A549 (cell line): ENCODE results near the gene ACVR2A. TPM values are rescaled to one million over a fixed set of nuclear protein-coding genes. Genes with fewer than 3 reads are reported as not detected.

Experiments used
- ATAC-seq, 2 experiments: fragments of 200-7000 bp in 1 of 2; fragments of >200 bp in 1 of 2; cut with Nextera tagmentation in 1 of 2; cut with Tn5 transposase in 1 of 2; 3 replicates each; pipeline versions ENCODE4 v1.8.0 to v1.9.1; 2018 to 2020; ENCODE audit warnings: mild to moderate bottlenecking in 1 of 2, moderate library complexity in 1 of 2
- CTCF ChIA-PET: fragments of 300-600 bp; sonication (Branson Sonifier 250); formaldehyde crosslinking; extraction: SDS; loops from one replicate; lab custom pipeline; 2021; ENCODE audit warnings: antibody characterized with exemption, inconsistent platforms; lab: Yijun Ruan, JAX
- POLR2A ChIA-PET: fragments of 350-600 bp; formaldehyde crosslinking; extraction: SDS; loops from one replicate; lab custom pipeline; 2021; ENCODE audit warnings: antibody characterized with exemption, inconsistent platforms; lab: Yijun Ruan, JAX
- DNase-seq, 2 experiments: peaks; one replicate each; pipeline versions ENCODE4 v3.0.0 to v3.0.0-alpha.2; 2011 to 2016; ENCODE audit warnings: low read depth in 1 of 2, low spot score in 1 of 2
- FAIRE-seq: peaks from 2 replicates; lab custom pipeline; 2011; peaks lifted over from hg19 to GRCh38; lab: Jason Lieb, UNC
- H3K27ac ChIP-seq, 2 experiments: fragments of >200 bp; sonication (Bioruptor Twin); formaldehyde crosslinking; 3 replicates each; pipeline ENCODE4 v1.5.1; 2016 to 2017
- H3K4me1 ChIP-seq: fragments of >200 bp; sonication (Bioruptor Twin); formaldehyde crosslinking; 3 replicates; pipeline ENCODE4 v1.6.1; 2016
- H3K4me2 ChIP-seq: fragments of >200 bp; sonication (Bioruptor Twin); formaldehyde crosslinking; 3 replicates; pipeline ENCODE4 v1.6.1; 2016
- H3K4me3 ChIP-seq: fragments of >200 bp; sonication (Bioruptor Twin); formaldehyde crosslinking; 3 replicates; pipeline ENCODE4 v1.5.1; 2016
- H3K9me3 ChIP-seq: fragments of >200 bp; sonication (Bioruptor Twin); formaldehyde crosslinking; 3 replicates; pipeline ENCODE4 v1.6.1; 2016
- BHLHE40 ChIP-seq: IDR thresholded peaks from 2 replicates; pipeline ENCODE4 v1.6.1; 2012; ENCODE audit warnings: low read depth, low read length, inconsistent platforms
- CTCF ChIP-seq: fragments of >200 bp; sonication (Bioruptor Twin); formaldehyde crosslinking; IDR thresholded peaks from 3 replicates; pipeline ENCODE4 v1.5.1; 2016
- EHF ChIP-seq: fragments of 250-450 bp; sonication (Bioruptor Pico); IDR thresholded peaks from 2 replicates; pipeline ENCODE4 v1.5.0; 2020; ENCODE audit warnings: mild to moderate bottlenecking
- FOSB ChIP-seq: fragments of 250-450 bp; sonication (Bioruptor Pico); IDR thresholded peaks from 2 replicates; pipeline ENCODE4 v1.5.0; 2020; ENCODE audit warnings: mild to moderate bottlenecking, moderate library complexity
- HEYL ChIP-seq: fragments of 250-450 bp; sonication (Bioruptor Pico); IDR thresholded peaks from 2 replicates; pipeline ENCODE4 v1.8.0; 2021; ENCODE audit warnings: mild to moderate bottlenecking, moderate library complexity
- HOXA7 ChIP-seq: fragments of 250-450 bp; sonication (Bioruptor Pico); IDR thresholded peaks from 2 replicates; pipeline ENCODE4 v1.5.0; 2020; ENCODE audit warnings: mild to moderate bottlenecking, moderate library complexity
- HOXB13 ChIP-seq: fragments of 250-450 bp; sonication (Bioruptor Pico); IDR thresholded peaks from 2 replicates; pipeline ENCODE4 v1.5.0; 2020; ENCODE audit warnings: low read depth, mild to moderate bottlenecking, moderate library complexity
- MYC ChIP-seq: IDR thresholded peaks from 2 replicates; pipeline ENCODE4 v1.6.1; 2012; ENCODE audit warnings: mild to moderate bottlenecking, inconsistent platforms, low read length, improper control_type of control experiment, borderline replicate concordance
- NPAS2 ChIP-seq: fragments of 250-450 bp; sonication (Bioruptor Pico); IDR thresholded peaks from 2 replicates; pipeline ENCODE4 v1.8.0; 2022; ENCODE audit warnings: mild to moderate bottlenecking, moderate library complexity, borderline replicate concordance
- RAD21 ChIP-seq, 2 experiments: fragments of >200 bp in 1 of 2; sonication (Bioruptor Twin) in 1 of 2; formaldehyde crosslinking in 1 of 2; IDR thresholded peaks in 1 of 2; conservative IDR thresholded peaks in 1 of 2; 2 replicates in 1 of 2; 3 replicates in 1 of 2; pipeline ENCODE4 v1.6.1; 2012 to 2018; ENCODE audit warnings: inconsistent platforms in 1 of 2
- RCOR1 ChIP-seq: fragments of 150-350 bp; IDR thresholded peaks from 2 replicates; pipeline ENCODE4 v1.6.1; 2014; ENCODE audit warnings: antibody characterized with exemption, low read length, low read depth
- REST ChIP-seq: fragments of 200-600 bp; sonication (generic); IDR thresholded peaks from 2 replicates; pipeline ENCODE4 v1.6.1; 2016; ENCODE audit warnings: antibody characterized with exemption, mild to moderate bottlenecking, moderate library complexity
- RNF2 ChIP-seq: fragments of 200-600 bp; sonication (generic); IDR thresholded peaks from 2 replicates; pipeline ENCODE4 v1.6.1; 2016; ENCODE audit warnings: low read depth, mild to moderate bottlenecking, antibody characterized with exemption, moderate library complexity, borderline replicate concordance
- SMC3 ChIP-seq: fragments of >200 bp; sonication (Bioruptor Twin); formaldehyde crosslinking; IDR thresholded peaks from 3 replicates; pipeline ENCODE4 v1.6.1; 2018; ENCODE audit warnings: inconsistent platforms
- WGBS: methylation state at CpG from one replicate; pipeline ENCODE4 v1.1.6; 2017; ENCODE audit errors: missing lambda C conversion rate; 5-methylcytosine and 5-hydroxymethylcytosine counted together
- polyA plus RNA-seq, 4 experiments: library from polyadenylated mRNA; depleted of rRNA in 3 of 4; stranded (reverse); fragments of >200 nt; fragmentation: RNase III in 1 of 4; extraction: RNeasy Plus Mini Kit Qiagen cat#74134 plus additional on column Dnase treatment in 1 of 4; gene quantifications; 2 replicates in 3 of 4; 3 replicates in 1 of 4; pipeline ENCODE4 v1.2.3, GENCODE V29; 2011 to 2017

The ACVR2A gene
- polyA plus RNA-seq, 2 of the 4 experiments (the other 2 are of a cell fraction) = 2.6 to 5.7 TPM

- DNase-seq = peak in 1 of 2 experiments; percentile 37
- POLR2A ChIA-PET = no interaction called here
- no peak overlapping the region for H3K27ac ChIP-seq
- 0 out of 3 replicates have a peak, but pooled peaks cover 4% of the 10 kb centered on the region for H3K4me1 ChIP-seq
- peak; percentile 73 to 76 for ATAC-seq
- FAIRE-seq = no peak
- WGBS = 32% methylated on average over 3 of the region's 3 CpGs
- no peak overlapping the region for H3K4me2 ChIP-seq
- H3K9me3 ChIP-seq = no peaks in the 10 kb centered on the region
- H3K4me3 ChIP-seq = no peak overlapping the region
- CTCF ChIA-PET = interaction anchor here (0.6 to 1.0 kb wide), 9 partner anchors 48 to 1052 kb away, joined by 3 to 5 read pairs (median 3); no protein-coding TSS in a partner anchor
- no peak for TF ChIP-seq FOSB (CRISPR knock-in tag)
- peak; percentile 83 for TF ChIP-seq SMC3
- peak; percentile 89 for TF ChIP-seq CTCF
- peak; percentile 81 to 87 for TF ChIP-seq RAD21 (conservative IDR thresholded peaks at IDR 0.05 in 1 of 2, IDR thresholded peaks at IDR 0.05 in 1 of 2)
- TF ChIP-seq, all 56 proteins: peak for 3
Measured at GRCh38 chr2:147937744-147938349, 93.0 kb downstream of the ACVR2A start.

- CTCF ChIA-PET = no interaction called here
- no peak overlapping the region; the same call in 2 of the 3 replicates for H3K4me2 ChIP-seq
- H3K4me3 ChIP-seq = no peak overlapping the region
- H3K4me1 ChIP-seq = 0 out of 3 replicates have a peak, but pooled peaks cover 4% of the 10 kb centered on the region
- TF ChIP-seq RCOR1 (no peak), NPAS2 (CRISPR knock-in tag) (no peak), HEYL (CRISPR knock-in tag) (no peak), HOXB13 (CRISPR knock-in tag) (no peak), BHLHE40 (no peak), MYC (no peak)
- ATAC-seq (no peak), DNase-seq (no peak), FAIRE-seq (no peak)
- 94% methylated on average over 1 of the region's 1 CpG for WGBS
- H3K9me3 ChIP-seq = no peaks in the 10 kb centered on the region
- POLR2A ChIA-PET = no interaction called here
- H3K27ac ChIP-seq = no peak overlapping the region
Measured at GRCh38 chr2:147939313-147939712, 94.5 kb downstream of the ACVR2A start.

GRCh38 chr2:147945660-147946059 lies 100.8 kb downstream of the ACVR2A start:
- CTCF ChIA-PET = interaction anchor here (1.0 kb wide), 1 partner anchor 564 kb away, joined by 3 read pairs; no protein-coding TSS in a partner anchor
- DNase-seq = no peak
- Histone ChIP-seq H3K4me1 (no peaks in the 10 kb centered on the region), H3K4me3 (no peak overlapping the region), H3K27ac (no peak overlapping the region), H3K9me3 (no peaks in the 10 kb centered on the region)
- FAIRE-seq = no peak
- TF ChIP-seq RNF2 (no peak), REST (peak; percentile 49; the same call in 1 of the 2 replicates), HOXA7 (CRISPR knock-in tag) (no peak), EHF (CRISPR knock-in tag) (no peak)
- TF ChIP-seq, all 56 proteins: peak for 1
- no peak for ATAC-seq
- POLR2A ChIA-PET = no interaction called here
- 100% methylated on average over 1 of the region's 1 CpG for WGBS
- H3K4me2 ChIP-seq = no peak overlapping the region
